CD4-positive, alpha-beta T cell treated with Interleukin-6 for 4 hours (primary cell): ENCODE measurements around the gene INTS1.
A peak's percentile ranks its signal among the peaks of the same experiment; 100 is the strongest.
"Not testable (repeated sequence)": the region's sequence is repeated elsewhere in the genome, so short reads cannot be mapped to it uniquely, and the experiment has no call there.

Experiments
- DNase-seq: peaks from one replicate; pipeline ENCODE4 v3.0.0-alpha.2; 2020; ENCODE audit warnings: mixed read lengths

The INTS1 gene

GRCh38 chr7:1529383-1530116 is 25.4 kb upstream of the INTS1 start:
- no peak for DNase-seq

DNA sequence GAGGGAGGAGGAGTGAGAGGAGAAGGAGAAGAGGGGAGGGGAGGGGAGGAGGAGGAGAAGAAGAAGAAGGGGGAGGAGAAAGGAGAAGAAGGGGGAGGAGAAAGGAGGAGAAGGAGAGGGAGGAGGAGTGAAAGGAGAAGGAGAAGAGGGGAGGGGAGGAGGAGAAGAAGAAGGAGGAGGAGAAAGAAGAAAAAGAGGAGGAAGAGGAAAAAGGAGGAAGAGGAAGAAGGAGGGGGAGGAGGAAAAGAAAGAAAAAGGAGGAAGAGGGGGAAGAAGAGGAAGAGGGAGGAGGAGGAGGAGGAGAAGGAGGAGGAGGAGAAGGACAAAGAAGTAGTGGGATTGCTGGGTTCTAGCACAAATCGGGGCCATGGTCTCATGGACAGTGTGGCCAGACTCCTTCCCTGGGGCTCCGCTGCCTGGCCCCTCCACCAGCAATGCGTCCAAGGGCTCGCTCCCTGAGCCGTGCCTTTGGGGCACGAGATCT is 22.1 kb upstream of the INTS1 start:
- DNase-seq: no peak

GRCh38 chr7:1525409-1525808 is 21.2 kb upstream of the INTS1 start:
- DNase-seq: no peak

- DNase-seq: no peak
Observed at GRCh38 chr7:1523844-1524243, 19.7 kb upstream of the INTS1 start.

DNA sequence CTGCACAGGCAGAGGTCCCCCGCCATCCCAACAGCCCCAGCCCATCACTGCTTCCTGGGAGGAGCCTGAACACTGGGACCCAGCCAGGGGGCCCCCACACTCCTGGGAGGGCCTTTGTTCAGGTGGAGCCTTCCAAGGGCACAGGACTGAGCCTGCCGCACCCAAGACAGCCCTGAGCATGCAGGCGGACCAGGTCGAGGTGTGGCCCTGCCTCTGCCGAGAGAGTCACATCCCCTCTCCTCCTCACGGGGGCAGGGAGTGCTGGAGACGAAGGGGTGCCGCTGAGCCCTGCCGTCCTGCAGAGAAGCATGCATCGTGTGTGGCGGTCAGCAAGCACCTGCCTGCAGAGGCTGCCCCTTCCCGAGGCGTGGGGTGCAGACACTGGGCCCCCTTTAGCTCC is 19.0 kb upstream of the INTS1 start:
- no peak for DNase-seq

DNA sequence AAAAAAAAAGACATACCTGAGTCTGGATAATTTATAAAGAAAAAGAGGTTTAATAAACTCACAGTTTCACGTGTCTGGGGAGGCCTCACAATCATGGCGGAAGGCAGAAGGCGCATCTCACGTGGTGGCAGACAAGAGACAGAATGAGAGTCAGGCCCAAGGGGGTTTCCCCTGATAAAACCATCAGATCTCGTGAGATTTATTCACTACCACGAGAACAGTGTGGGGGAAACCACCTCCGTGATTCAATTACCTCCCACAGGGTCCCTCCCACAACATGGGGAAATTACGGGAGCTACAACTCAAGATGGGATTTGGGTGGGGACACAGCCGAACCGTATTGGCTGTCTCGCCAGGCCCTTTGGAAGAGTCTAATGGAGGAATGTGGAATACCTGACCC is 17.3 kb upstream of the INTS1 start:
- no peak for DNase-seq

GRCh38 chr7:1520539-1521234 is 16.5 kb upstream of the INTS1 start:
- no peak for DNase-seq

DNA sequence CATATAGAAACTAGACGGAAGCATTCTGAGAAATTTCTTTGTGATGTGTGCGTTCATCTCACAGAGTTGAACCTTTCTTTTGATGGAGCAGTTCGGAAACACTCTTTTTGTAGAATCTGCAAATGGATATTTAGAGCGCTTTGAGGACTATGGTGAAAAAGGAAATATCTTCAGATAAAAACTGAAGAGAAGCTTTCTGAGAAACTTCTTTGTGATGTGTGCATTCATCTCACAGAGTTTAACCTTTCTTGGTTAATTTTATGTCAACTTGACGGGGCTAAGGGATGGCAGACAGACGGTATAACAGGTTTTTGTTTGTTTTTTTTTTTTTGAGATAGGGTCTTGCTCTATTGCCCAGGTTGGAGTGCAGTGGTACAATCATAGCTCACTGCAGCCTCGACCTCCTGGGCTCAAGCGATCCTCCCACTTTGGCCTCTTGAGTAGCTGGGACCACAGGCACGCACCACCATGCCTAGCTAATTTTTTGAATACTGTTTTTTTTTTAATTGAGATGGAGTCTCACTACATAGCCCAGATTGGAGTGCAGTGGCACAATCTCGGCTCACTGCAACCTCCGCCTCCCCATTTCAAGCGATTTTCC is 15.2 kb upstream of the INTS1 start:
- DNase-seq: not testable (repeated sequence)

GRCh38 chr7:1516586-1517251 is 12.5 kb upstream of the INTS1 start:
- no peak for DNase-seq

DNA sequence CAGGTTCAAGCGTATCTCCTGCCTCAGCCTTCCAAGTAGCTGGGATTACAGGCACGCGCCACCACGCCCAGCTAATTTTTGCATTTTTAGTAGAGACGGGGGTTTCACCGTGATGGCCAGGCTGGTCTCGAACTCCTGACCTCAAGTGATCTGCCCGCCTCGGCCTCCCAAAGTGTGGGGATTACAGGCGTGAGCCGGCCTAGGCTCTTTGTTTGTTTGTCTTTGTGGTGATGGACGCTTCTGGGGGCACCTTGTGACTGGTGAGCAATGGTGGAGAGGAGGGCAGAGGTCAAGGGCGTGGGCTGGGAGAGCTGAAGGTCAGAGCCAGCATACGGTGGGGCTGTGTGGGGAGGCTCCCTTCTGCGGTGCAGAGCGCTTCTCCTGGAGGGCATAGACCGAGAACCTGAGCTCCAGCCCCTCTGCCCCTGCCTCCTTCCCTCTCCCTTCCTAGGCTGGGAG is 11.3 kb upstream of the INTS1 start:
- not testable (repeated sequence) for DNase-seq

GRCh38 chr7:1514995-1515401 is 10.8 kb upstream of the INTS1 start:
- DNase-seq: no peak

DNA sequence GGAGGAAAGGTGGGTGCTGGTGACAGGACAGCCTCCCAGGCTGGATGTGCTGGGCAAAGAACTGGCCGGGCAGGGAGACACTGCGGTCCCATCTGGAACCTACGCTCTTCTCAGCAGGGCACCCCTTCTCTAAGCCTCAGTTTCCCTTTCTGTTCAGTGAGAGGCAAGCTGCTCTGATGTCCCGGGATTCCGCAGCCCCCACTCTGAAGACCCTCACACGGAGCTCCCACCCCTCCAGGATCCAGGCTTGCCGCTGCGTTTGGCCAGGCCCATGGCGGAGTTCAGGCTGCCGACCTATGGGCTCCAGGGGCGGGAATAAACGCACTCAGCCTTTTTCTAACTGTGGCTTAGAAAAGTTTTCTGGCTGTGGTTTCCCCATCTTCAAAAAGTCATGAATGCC is 10.2 kb upstream of the INTS1 start:
- no peak for DNase-seq

DNA sequence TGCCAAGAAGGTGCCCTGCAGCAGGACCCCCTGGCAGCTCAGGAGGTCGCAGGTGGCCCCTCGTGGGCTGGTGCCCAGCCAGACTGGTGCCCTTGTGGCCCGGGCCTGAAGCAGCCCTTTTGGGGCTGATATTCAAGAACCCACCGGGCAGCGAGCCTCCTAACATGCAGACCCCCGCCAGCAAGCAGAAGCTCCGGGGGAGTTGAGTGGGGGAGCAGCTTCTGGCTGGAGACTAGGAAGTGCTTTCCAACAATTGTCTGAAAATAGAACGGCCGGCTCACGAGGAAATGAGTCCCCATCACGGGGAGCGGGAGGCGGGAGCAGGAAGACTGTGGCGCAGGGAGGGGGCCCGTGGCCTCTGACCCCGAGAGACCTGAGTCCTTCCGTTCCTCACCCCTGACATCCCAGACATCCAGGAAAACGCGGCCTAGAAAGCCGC is 9.5 kb upstream of the INTS1 start:
- DNase-seq: no peak

- DNase-seq: peak; percentile 69
Observed at GRCh38 chr7:1512781-1513656, 8.8 kb upstream of the INTS1 start.

DNA sequence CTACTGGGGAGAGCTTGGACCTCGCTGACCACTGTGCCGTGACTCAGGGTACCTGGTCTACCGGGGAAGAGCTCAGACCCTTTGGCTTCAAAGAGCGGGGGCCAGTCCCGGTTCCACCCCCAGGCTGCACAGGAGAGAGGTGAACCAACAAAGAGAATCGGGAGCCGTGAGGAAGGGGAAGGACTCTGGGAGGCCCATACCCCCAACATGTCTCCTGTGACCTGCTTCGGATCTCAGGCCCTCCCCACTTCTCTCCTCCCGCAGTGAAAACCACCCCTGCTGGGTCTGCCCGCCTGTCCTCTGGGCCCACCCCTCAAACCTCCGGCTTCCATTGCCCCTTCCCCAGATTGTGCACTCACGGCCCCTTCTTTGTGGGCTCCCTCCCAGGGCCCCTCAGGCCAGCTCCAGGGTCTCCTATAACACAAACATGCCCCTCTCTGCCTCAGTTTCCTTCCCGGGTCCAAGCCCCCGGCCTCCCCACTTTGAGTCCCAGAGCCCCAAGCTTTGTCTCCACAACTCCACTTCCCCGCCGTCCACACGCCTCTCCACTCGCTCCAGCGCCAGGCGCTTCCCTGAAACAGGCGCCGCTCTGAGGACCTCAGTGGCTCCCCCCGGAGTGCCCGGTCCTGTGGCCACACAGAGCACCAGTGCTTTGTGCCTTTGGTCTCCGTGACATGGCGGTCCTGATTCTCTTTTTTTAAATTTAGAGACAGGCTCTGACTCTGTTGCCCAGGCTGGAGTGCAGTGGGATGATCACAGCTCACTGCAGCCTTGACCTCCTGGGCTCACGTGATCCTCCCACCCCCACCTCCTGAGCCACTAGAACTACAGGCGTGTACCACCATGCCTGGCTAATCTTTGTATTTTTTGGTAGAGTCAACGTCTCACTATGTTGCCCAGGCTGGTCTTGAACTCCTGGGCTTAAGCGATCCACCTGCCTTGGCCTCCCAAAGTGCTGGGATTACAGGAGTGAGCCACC is 7.5 kb upstream of the INTS1 start:
- no peak for DNase-seq

DNA sequence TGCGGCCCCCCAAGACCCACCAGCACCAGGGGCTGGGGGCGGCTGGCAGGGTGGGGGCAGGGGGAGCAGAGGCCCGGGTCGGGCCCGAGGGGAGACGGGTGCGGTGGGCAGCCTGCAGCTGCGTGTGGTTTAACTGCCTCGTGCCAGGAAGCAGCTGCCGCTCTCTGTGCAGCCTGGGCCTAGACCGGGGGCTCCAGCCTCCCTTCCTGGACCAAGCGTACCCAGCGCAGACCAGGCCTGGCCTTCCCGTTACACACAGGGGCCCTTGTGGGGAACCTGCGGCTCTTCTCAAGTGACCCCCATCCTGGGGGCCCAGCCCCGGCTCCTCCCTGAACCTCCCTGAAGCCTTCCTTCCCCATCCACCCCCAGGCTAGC is 6.6 kb upstream of the INTS1 start:
- no peak for DNase-seq

- no peak for DNase-seq
Observed at GRCh38 chr7:1509226-1509625, 5.0 kb upstream of the INTS1 start.

GRCh38 chr7:1508277-1508758 is 4.1 kb upstream of the INTS1 start:
- DNase-seq: no peak

DNA sequence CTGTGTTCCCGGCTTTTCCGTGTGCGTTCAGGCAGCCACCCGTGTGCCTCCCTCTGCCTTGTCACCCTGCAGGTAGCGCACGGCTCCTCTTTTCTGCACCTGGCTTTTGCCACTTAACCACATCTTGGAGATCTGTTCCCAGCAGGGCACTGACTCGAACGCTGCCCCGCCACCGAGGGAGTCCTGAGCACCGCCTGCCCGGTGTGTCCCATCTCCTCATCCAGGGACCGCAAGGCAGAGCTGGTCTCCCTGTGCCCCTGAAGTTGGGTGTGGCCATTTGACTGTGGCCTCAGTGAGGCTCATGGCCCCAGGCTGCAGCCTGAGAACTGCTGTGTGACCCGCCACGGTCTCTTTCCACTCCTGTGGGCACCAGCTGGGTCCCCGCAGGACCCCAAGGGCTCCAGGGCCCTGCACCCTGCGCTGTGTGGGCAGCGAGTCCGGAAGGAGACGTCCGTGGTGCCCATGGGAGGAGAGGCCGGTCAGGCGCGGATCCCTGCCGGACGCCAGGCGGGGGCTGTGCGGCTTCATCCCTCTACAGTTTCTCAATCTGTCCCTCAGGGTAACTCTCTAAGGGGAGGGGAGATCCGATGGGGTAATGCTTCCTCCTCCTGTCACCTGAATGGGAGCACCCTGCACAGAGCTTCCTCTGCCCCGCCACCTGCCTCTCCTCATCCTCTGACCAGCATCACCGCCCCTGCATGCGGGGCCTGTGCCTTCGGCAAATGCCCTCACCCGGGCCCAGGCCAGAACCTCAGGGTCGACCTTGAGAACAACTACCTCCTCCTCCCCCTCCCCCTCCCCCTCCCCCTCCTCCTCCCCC is 1.8 kb upstream of the INTS1 start:
- DNase-seq: peak; percentile 20

GRCh38 chr7:1503390-1503789 is 799 bp downstream of the INTS1 start:
- no peak for DNase-seq
